ENCODE data around the gene SUPT3H.

SUPT3H gene

DNA sequence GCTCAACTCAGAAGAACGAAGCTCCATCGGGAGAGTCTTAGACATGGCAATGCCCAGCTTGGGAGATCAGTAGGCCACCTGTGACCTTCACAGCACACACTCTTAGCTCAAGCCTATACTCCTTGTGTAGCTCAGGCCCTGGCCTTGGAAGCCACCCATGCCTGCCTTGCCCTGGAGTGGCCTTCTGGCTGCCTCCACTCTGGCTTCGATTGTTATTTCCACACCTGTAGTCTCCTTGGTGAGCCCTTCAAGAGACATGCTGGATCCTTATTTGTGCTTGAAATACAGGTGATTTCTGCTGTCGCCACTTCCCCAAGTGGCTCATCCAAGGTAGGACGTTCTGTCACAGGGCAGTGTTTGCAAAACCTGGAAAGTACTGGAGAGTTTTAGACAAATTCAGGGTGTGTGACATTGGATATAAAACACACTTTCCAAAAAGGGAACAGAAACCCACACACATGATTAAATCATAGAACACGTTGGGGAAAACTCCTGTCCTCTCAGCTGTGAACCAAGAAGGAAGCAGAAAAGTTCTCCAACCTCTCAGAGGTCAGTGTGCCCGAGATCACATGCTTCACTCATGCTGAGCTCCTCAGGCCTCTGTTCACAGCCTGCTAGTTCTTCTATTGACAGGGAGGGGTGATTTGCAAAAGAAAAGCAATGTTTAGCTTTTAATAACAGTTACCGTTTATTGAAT is 598.5 kb downstream of the SUPT3H start:
- DNase-seq = no peak

All from HCEC 1CT (cell line).